HG02852 (cell line): Measurements from ENCODE around the gene MED12L.

Source experiments
- ATAC-seq: cut with Tn5 transposase; IDR thresholded peaks from one replicate; pipeline ENCODE4 v1.9.1; 2021; ENCODE audit warnings: mild to moderate bottlenecking, moderate library complexity; ENCODE audit not compliant: unreplicated experiment

MED12L gene

DNA sequence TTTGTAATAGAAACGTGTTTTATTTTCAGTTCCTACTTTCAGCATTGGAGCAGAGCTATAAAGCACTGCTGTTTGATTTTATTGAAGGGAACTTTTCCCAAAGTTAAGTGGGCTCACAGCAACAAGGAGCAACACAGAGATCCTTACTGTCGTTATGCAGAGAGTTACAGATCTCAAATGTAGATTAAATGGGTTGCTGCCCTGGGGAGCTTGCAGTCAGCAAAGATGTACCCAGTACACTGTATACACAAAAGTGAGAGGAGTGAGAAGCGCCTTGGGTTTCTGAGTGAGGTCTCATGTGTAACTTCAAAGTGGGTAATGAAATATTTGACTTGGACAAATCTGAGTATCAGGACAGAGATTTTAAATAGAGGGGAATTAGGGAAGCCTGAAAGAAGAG lies 47.7 kb downstream of the MED12L start:
- no peak for ATAC-seq

DNA sequence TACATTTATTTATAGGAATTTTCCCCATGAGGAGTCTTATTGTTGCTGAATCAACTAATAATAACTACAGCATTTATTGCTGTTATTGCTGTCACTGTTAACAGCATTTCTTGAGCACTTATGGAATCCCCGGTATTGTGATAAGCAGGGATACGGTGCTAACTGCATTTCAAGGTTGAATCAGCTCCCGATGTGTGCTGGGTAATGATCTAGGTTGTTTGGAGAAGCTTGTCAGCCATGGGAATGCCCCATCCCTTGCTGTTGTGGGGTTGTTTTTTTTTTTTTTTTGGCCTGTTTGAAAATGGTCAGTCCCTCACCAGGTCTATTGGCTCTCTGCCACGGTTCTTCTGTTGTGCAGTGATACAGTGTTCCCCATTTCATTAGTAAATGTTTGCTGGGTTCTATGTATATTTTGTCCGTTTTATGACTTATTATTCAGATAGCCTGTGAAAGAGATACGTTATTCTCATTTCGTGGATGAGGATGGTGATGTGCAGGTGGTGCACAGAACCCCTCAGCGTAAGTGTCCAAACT lies 48.5 kb downstream of the MED12L start:
- ATAC-seq: no peak

DNA sequence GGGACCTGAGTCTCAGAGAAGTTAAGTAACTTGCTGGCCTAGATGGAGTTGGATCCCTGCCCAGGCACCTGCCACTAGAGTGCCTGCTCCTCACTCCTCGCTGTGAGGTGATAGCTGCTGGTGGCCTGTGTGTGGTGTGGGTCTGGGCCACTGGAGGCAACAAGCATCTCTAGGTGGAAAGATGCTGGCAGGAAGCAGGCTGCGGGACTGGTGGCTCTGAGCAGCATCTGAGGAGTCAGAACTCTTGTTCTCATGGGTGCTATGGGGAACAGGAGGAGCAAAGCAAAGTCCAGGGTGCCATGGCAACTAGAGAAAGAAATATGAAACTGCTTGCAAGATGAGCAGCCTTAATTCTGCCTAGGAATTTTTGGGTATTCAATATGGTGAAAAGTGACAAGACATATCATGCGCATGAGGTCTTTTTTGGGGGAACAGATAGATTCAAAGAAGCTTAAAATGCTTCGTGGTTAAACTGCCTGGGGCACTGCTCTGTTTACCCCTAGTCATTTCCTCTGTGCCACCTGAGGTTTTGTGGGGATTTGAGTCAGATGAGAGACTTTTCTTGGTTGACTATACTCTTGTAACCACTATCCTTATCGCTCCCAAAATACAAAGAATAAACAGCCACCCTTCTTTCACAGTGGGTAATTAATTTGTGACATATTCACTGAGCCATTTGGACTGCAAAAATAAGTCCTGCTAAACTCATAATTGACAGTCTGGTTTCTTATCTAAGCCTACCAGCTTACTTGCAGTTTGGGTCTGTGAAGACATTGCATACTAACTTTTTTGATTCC lies 50.3 kb downstream of the MED12L start:
- ATAC-seq: no peak

DNA sequence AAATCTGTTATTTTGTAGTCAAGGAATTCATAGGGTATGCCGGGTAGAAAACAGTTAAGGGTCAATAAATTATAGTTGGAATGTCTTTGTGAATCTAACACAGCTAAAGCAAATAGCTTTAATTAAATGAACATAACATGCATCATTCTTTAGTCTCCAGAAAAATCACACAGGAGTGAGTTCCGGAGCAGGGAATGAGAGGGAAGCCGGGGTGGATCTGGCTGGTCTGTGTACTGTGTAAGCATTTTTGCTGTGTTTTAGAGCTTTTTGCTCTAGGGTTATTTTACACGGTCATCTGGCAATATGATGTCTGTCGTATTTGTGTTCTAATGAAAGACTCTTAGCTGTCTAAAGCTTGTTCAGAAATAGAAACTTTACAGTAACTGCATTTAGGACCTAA lies 57.5 kb downstream of the MED12L start:
- ATAC-seq: no peak

- no peak for ATAC-seq
These were observed 58.6 kb downstream of the MED12L start for GRCh38 chr3:151144016-151144415.

GRCh38 chr3:151144760-151145159 lies 59.3 kb downstream of the MED12L start:
- ATAC-seq: no peak

DNA sequence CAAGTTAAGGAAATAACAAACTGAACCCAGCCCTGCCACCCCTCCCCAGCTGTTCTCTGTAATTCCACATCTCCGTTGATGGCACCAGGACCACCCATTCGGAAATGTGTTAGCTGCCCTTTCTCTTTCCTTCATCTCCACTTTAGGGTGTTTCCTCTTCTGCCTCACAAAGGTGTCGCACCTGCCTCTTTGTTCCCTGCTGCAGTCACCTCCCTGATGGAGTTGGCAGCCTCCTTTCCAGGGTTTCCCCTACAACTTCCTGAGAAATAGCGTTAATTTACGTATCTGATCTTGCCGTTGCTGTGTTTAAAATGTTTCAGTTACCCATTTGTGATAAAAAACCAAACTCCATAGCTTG lies 60.2 kb downstream of the MED12L start:
- ATAC-seq: no peak

DNA sequence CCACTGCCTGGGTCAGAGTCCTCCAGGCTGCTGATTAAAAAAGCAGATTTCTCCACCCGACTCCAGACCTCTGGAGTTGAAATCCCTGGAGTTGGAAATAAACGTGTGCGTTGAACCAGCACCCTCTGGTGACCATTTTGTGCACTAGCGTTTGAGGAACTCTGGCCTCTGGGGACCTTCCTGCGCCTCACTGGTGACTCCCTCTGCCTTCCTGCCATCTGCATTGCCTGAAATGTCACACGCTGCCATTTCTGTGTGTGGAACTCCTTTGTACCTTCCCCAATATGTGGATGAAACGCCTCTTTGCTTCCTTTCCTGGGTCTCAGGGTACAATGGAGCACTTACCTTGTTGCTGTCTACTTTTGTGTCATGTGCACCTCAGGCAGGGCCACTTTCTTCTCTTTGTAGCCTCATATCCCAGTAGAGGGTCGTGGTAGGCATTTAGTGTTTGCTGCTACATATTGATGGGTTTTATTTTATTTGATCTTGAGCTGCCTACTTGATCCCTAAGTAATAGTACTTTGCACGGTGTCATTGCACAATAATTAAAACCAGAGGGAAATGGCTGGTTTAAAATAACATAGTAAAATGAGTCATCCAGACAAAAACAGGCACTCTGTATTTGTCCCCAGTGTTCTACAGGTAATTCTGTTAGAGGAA lies 60.7 kb downstream of the MED12L start:
- ATAC-seq: peak; percentile 87

- ATAC-seq: no peak
These were observed 61.2 kb downstream of the MED12L start for GRCh38 chr3:151146731-151147091.

- no peak for ATAC-seq
These were observed 61.8 kb downstream of the MED12L start for GRCh38 chr3:151147299-151147698.

- no peak for ATAC-seq
These were observed 67.1 kb downstream of the MED12L start for GRCh38 chr3:151152455-151153079.

GRCh38 chr3:151154566-151154965 lies 69.1 kb downstream of the MED12L start:
- no peak for ATAC-seq

DNA sequence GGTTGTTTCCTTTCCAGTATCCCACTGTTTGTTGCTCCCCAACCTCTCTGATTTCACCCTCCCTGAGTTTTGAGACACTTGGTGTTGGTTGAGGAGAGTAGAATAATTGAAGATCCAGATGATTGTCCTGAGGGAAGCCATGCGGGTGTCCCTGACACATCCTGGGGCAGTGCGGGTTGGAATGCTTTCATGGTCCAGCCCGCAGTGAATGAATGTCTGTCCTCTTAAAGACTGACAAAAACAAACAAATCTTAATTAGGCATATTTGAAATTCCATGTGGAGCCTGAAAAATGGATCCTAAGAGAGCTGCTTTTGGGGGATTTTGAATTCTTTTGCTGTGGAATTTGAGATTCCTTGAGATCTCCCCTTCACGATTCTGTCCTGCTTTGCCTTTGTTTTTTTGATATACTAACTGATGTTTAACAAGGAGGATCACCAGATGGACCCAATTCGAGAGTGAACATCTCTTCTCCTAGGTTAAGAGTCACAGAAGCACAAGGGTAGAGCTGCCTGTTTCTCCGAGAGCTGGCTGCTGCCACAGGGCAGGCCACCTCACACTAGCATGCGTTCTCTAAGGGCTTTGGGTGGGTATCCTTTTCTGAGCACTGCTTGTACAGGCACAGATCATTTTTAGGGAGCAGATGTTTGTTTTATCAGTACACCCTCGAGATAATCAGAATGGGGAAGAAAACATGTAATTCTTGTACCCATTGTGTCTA lies 70.1 kb downstream of the MED12L start:
- ATAC-seq: no peak

- peak; percentile 89 for ATAC-seq
These were observed 71.3 kb downstream of the MED12L start for GRCh38 chr3:151156618-151157216.

DNA sequence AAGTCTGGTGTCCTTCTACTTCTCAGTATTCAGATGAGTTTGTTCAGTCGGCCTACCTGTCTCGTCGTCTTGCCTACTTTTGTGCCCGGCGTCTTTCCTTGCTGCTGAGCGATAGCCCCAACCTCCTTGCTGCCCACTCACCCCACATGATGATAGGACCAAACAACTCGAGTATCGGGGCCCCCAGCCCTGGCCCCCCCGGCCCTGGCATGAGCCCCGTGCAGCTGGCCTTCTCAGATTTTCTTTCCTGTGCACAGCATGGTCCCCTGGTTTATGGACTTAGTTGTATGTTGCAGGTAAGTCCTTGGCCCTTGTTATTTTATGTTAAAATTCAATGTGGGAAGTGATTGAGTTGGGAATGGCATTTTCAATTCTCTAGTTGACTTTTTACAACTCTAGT lies 74.3 kb downstream of the MED12L start:
- ATAC-seq: no peak

DNA sequence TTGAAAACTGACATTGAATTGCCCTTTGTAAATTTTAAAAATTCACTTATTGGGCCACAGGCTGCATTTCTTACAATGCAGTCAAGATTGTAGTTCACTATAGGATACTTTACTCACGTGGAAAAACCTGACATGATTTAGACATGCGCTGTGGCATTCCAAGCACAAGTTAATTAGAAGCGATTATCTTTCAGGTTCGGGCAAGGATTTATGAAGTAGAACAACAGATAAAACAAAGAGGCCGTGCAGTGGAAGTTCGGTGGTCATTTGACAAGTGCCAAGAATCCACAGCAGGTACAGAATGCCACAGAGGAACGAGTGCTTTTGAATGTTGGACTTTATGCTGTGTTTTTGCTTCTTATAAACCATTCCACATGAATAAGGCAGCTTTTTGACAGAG lies 79.8 kb downstream of the MED12L start:
- ATAC-seq: no peak

GRCh38 chr3:151166161-151166560 lies 80.7 kb downstream of the MED12L start:
- ATAC-seq: no peak

DNA sequence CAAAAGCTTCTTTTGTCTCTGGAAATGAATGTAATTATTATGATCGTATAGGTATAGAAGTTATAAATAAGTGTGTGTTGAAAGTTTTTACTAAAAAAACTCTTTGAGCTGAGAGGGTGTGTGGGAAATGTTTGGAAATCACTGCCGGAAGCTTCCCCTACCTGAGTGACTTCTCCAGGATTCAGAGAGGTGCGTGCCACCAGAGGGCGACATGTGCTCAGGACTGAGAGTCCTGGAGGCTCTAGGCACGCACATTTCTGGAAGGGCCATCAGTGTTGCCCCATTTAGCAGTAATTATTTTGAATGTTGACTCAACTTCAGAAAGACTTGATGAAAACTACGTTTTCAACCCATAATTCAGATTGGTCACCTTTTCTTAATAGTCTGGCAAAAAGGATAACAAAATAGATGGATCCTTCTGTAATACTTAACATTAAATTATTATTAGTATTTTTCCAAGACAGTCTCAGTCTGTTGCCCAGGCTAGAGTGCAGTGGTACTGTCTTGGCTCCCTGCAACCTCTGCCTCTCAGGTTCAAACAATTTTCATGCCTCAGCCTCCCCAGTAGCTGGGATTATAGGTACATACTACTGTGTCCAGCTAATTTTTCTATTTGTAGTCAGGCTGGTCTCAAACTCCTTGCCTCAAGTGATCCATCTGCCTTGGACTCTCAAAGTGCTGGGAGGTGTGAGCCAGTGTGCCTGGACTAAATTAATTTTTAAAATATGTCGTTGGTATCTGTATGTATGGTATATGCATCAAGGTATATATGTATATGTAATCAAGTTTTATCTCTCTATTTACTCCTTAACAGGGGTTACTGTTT lies 83.0 kb downstream of the MED12L start:
- peak; percentile 41 for ATAC-seq

GRCh38 chr3:151169262-151169947 lies 83.9 kb downstream of the MED12L start:
- ATAC-seq: peak; percentile 53
